Measurements from ENCODE around the gene HCAR1.
"Not testable (repeated sequence)": the region's sequence is repeated elsewhere in the genome, so short reads cannot be mapped to it uniquely, and the experiment has no call there.

Gene HCAR1

DNA sequence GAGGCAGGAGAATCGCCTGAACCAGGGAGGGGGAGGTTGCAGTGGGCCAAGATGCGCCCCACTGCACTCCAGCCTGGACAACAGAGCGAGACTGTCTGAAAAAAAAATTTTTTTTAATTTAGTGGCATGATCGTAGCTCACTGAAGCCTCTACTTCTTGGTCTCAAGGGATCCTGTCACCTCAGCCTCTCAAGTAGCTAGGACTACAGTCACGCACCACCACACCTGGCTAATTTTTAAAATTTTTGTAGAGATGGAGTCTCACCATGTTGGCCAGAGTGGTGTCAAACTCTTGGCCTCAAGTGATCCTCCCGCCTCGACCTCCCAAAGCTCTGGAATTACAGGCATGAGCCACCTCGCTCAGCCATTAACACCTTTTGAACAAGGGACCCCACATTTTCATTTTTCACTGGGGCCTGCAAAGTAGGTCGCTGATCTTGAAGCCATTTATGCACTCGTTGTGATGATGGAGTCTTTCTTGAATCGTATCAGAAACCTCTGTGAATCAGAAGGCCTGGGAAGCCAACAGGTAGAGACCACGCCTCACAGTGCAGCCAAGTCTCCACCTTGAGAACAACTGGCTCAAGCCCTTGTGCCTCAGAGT lies 5.9 kb downstream of the HCAR1 start:
- Histone ChIP-seq H4K20me1 (ENCODE audit: insufficient read depth, low read length) (no peaks in the 10 kb centered on the region), H3K79me2 (ENCODE audit: insufficient read depth, low read length) (no peaks in the 10 kb centered on the region), H3K4me1 (ENCODE audit: insufficient read depth, low read length, severe bottlenecking) (peaks cover 14% of the 10 kb centered on the region), H3K9ac (ENCODE audit: low read length) (no peak overlapping the region), H3K4me3 (ENCODE audit: low read depth, low read length, poor library complexity, severe bottlenecking) (no peak overlapping the region), H3K27me3 (ENCODE audit: insufficient read depth, low read length) (no peaks in the 10 kb centered on the region), H3F3A (ENCODE audit: insufficient read depth, low read length) (no peaks in the 10 kb centered on the region), H2AFZ (ENCODE audit: low read length) (no peak overlapping the region), H3K27ac (ENCODE audit: low read depth, low read length, poor library complexity, severe bottlenecking) (no peak overlapping the region), H3K36me3 (ENCODE audit: insufficient read depth, low read length) (no peaks in the 10 kb centered on the region), H3K4me2 (ENCODE audit: low read length) (no peak overlapping the region), H3K9me3 (ENCODE audit: low read length) (no peaks in the 10 kb centered on the region), H3K9me2 (ENCODE audit: low read depth, low read length) (no peaks in the 10 kb centered on the region)
- TF ChIP-seq EZH2 (IDR thresholded peaks at IDR 0.05; ENCODE audit: borderline replicate concordance, low read length) = no peak
- TF ChIP-seq, protein P1, sequence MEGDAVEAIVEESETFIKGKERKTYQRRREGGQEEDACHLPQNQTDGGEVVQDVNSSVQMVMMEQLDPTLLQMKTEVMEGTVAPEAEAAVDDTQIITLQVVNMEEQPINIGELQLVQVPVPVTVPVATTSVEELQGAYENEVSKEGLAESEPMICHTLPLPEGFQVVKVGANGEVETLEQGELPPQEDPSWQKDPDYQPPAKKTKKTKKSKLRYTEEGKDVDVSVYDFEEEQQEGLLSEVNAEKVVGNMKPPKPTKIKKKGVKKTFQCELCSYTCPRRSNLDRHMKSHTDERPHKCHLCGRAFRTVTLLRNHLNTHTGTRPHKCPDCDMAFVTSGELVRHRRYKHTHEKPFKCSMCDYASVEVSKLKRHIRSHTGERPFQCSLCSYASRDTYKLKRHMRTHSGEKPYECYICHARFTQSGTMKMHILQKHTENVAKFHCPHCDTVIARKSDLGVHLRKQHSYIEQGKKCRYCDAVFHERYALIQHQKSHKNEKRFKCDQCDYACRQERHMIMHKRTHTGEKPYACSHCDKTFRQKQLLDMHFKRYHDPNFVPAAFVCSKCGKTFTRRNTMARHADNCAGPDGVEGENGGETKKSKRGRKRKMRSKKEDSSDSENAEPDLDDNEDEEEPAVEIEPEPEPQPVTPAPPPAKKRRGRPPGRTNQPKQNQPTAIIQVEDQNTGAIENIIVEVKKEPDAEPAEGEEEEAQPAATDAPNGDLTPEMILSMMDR (IDR thresholded peaks at IDR 0.05; ENCODE audit: low read length) = no peak

- Histone ChIP-seq H3K4me2 (ENCODE audit: low read length) (no peak overlapping the region), H3K9me3 (ENCODE audit: low read length) (no peaks in the 10 kb centered on the region), H3K9ac (ENCODE audit: low read length) (no peak overlapping the region), H3K79me2 (ENCODE audit: insufficient read depth, low read length) (no peaks in the 10 kb centered on the region), H2AFZ (ENCODE audit: low read length) (no peak overlapping the region), H3F3A (ENCODE audit: insufficient read depth, low read length) (no peaks in the 10 kb centered on the region), H3K4me1 (ENCODE audit: insufficient read depth, low read length, severe bottlenecking) (peaks cover 14% of the 10 kb centered on the region), H3K4me3 (ENCODE audit: low read depth, low read length, poor library complexity, severe bottlenecking) (no peak overlapping the region), H3K9me2 (ENCODE audit: low read depth, low read length) (no peaks in the 10 kb centered on the region), H3K27ac (ENCODE audit: low read depth, low read length, poor library complexity, severe bottlenecking) (no peak overlapping the region), H4K20me1 (ENCODE audit: insufficient read depth, low read length) (no peaks in the 10 kb centered on the region), H3K27me3 (ENCODE audit: insufficient read depth, low read length) (no peaks in the 10 kb centered on the region), H3K36me3 (ENCODE audit: insufficient read depth, low read length) (no peaks in the 10 kb centered on the region)
- no peak for TF ChIP-seq EZH2 (IDR thresholded peaks at IDR 0.05; ENCODE audit: borderline replicate concordance, low read length)
- TF ChIP-seq, protein P1 (IDR thresholded peaks at IDR 0.05; ENCODE audit: low read length) = no peak
Observed at GRCh38 chr12:122722387-122722786, 8.3 kb downstream of the HCAR1 start.

- H3K4me3 ChIP-seq (ENCODE audit: low read depth, low read length, poor library complexity, severe bottlenecking) = no peak overlapping the region
- H3K36me3 ChIP-seq (ENCODE audit: insufficient read depth, low read length) = no peaks in the 10 kb centered on the region
- H3F3A ChIP-seq (ENCODE audit: insufficient read depth, low read length) = no peaks in the 10 kb centered on the region
- TF ChIP-seq EZH2 (IDR thresholded peaks at IDR 0.05; ENCODE audit: borderline replicate concordance, low read length) = no peak
- TF ChIP-seq, protein P1 (IDR thresholded peaks at IDR 0.05; ENCODE audit: low read length) = no peak
- H4K20me1 ChIP-seq (ENCODE audit: insufficient read depth, low read length) = no peaks in the 10 kb centered on the region
- no peak overlapping the region for H3K27ac ChIP-seq (ENCODE audit: low read depth, low read length, poor library complexity, severe bottlenecking)
- H3K9me2 ChIP-seq (ENCODE audit: low read depth, low read length) = no peaks in the 10 kb centered on the region
- peaks cover 13% of the 10 kb centered on the region for H3K4me1 ChIP-seq (ENCODE audit: insufficient read depth, low read length, severe bottlenecking)
- H3K9ac ChIP-seq (ENCODE audit: low read length) = no peak overlapping the region
- H3K27me3 ChIP-seq (ENCODE audit: insufficient read depth, low read length) = no peaks in the 10 kb centered on the region; the same call in 1 of the 2 replicates
- H2AFZ ChIP-seq (ENCODE audit: low read length) = no peak overlapping the region
- no peaks in the 10 kb centered on the region for H3K9me3 ChIP-seq (ENCODE audit: low read length)
- H3K4me2 ChIP-seq (ENCODE audit: low read length) = no peak overlapping the region
- no peaks in the 10 kb centered on the region for H3K79me2 ChIP-seq (ENCODE audit: insufficient read depth, low read length)
Observed at GRCh38 chr12:122721057-122721545, 9.5 kb downstream of the HCAR1 start.

DNA sequence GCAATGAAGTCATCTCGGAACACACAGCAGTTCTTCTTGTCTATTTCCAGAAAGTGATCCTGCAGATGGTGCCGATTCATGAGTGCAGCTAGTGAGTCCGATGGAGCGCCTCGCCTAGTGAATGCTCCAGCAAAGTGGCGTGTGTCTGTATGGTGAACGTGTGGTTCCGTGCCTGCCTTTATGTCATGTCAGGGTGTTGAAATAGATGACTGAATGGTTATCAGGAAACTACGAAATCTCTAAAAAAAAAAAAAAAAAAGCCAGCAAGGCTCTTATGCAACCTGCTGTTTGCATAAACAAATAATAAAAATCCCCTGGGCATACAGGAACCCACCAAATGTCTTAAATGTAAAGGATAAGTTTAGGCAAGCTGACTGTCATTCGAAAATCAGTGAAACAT lies 14.0 kb downstream of the HCAR1 start, which contains the start of gene HCAR3:
Gene HCAR3 (minus strand): TSS at position 154 of the 400 bp plus-strand sequence. CDS start 74 bp downstream, at position 80.
- H3K4me2 ChIP-seq (ENCODE audit: low read length); H3K4me3 ChIP-seq (ENCODE audit: low read depth, low read length, poor library complexity, severe bottlenecking); H3K9me2 ChIP-seq (ENCODE audit: low read depth, low read length); H3K79me2 ChIP-seq (ENCODE audit: insufficient read depth, low read length); H3K4me1 ChIP-seq (ENCODE audit: insufficient read depth, low read length, severe bottlenecking); H3K36me3 ChIP-seq (ENCODE audit: insufficient read depth, low read length); H2AFZ ChIP-seq (ENCODE audit: low read length); H3K9me3 ChIP-seq (ENCODE audit: low read length); H3K9ac ChIP-seq (ENCODE audit: low read length); H4K20me1 ChIP-seq (ENCODE audit: insufficient read depth, low read length); H3F3A ChIP-seq (ENCODE audit: insufficient read depth, low read length); H3K27me3 ChIP-seq (ENCODE audit: insufficient read depth, low read length); H3K27ac ChIP-seq (ENCODE audit: low read depth, low read length, poor library complexity, severe bottlenecking): not testable (repeated sequence)

DNA sequence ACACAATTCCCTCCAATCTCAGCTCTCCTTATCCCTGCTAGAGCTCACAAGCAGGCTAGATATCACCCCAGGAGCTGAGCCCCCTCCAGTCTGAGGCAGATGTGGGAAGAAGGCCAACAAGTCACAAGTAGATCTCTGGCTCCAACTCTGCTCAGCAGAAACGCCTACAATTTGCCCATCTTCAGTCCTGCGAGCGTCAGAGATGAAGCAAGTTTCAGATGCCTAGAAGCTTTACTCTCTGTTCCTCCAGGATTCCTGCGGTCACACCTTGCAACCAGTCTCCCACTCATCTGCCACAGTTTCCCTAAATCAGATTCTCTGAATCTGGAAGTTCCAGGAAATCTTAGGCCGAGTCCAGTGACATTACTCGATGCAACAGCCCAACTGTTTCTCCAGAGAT lies 15.4 kb downstream of the HCAR1 start:
- not testable (repeated sequence) for H4K20me1 ChIP-seq (ENCODE audit: insufficient read depth, low read length); H3K4me3 ChIP-seq (ENCODE audit: low read depth, low read length, poor library complexity, severe bottlenecking); H3K4me2 ChIP-seq (ENCODE audit: low read length); H3K4me1 ChIP-seq (ENCODE audit: insufficient read depth, low read length, severe bottlenecking); H3K79me2 ChIP-seq (ENCODE audit: insufficient read depth, low read length); H3K27me3 ChIP-seq (ENCODE audit: insufficient read depth, low read length); H3K9me3 ChIP-seq (ENCODE audit: low read length); H3K36me3 ChIP-seq (ENCODE audit: insufficient read depth, low read length); H3K27ac ChIP-seq (ENCODE audit: low read depth, low read length, poor library complexity, severe bottlenecking); H3K9ac ChIP-seq (ENCODE audit: low read length); H3F3A ChIP-seq (ENCODE audit: insufficient read depth, low read length); H3K9me2 ChIP-seq (ENCODE audit: low read depth, low read length); H2AFZ ChIP-seq (ENCODE audit: low read length)
